GM12874 (cell line): ENCODE data around the gene TMEM187.

Source experiments
- TF ChIP-seq, protein P1 (sequence below): IDR thresholded peaks from 2 replicates; pipeline ENCODE4 v1.5.1; 2011; ENCODE audit warnings: low read depth, mild to moderate bottlenecking, control low read depth, low read length, moderate library complexity; ENCODE audit not compliant: insufficient read depth

Gene TMEM187

GRCh38 chrX:153981771-153982533, 9.4 kb downstream of the TMEM187 start:
- TF ChIP-seq, protein P1, sequence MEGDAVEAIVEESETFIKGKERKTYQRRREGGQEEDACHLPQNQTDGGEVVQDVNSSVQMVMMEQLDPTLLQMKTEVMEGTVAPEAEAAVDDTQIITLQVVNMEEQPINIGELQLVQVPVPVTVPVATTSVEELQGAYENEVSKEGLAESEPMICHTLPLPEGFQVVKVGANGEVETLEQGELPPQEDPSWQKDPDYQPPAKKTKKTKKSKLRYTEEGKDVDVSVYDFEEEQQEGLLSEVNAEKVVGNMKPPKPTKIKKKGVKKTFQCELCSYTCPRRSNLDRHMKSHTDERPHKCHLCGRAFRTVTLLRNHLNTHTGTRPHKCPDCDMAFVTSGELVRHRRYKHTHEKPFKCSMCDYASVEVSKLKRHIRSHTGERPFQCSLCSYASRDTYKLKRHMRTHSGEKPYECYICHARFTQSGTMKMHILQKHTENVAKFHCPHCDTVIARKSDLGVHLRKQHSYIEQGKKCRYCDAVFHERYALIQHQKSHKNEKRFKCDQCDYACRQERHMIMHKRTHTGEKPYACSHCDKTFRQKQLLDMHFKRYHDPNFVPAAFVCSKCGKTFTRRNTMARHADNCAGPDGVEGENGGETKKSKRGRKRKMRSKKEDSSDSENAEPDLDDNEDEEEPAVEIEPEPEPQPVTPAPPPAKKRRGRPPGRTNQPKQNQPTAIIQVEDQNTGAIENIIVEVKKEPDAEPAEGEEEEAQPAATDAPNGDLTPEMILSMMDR = no peak

GRCh38 chrX:153983321-153983801, 10.8 kb downstream of the TMEM187 start:
- TF ChIP-seq, protein P1 = no peak

- TF ChIP-seq, protein P1 = no peak
Measured at GRCh38 chrX:153984351-153985178, 12.0 kb downstream of the TMEM187 start.

DNA sequence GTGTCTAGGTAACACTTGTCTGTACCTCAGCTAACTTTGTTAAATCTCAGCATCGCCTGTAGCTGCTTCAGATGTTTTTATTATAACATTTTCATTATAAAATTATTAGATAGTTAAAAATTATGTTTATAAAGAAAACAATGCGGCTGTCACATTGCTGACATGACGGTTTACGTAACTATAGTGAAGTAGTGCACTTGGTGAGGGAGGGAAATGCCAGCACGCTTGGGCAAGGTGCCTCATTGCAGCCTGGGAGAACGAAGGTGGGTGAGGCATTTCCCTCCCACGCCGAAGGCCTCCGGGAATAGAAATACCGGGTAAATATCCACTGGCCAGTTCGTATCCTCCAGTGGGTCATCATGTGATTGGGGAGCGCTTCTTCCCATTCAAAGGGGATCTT, 15.9 kb downstream of the TMEM187 start:
- TF ChIP-seq, protein P1 = no peak

DNA sequence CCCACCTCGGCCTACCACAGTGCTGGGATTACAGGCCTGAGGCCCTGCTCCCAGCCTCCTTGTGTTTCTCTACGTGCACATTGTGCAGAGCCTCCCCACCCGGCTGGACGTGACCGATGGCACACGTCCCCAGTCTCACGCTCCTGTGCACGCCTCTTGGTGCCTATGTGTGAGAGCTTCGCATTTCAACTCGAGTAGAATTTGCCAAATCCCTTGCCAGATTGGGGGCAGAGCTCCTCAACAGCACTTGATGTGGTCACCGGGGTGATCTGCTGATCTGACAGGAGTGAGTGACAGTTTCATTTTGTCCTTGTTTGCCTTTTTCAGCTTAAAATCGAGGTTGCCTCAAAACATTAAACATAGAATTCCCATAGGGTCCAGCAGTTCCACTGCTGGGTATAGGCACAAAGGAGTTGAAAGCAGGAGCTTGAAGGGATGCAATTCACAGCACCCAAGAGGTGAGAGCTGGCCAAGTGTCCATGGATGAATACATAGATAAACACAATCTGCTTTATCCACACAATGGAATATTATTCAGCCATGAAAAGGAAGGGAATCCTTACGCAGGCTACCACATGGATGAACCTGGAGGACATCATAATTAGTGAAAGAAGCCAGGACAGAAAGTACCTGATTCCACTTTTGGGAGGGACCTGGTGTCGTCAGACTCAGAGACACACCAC, 17.6 kb downstream of the TMEM187 start:
- TF ChIP-seq, protein P1 = no peak

DNA sequence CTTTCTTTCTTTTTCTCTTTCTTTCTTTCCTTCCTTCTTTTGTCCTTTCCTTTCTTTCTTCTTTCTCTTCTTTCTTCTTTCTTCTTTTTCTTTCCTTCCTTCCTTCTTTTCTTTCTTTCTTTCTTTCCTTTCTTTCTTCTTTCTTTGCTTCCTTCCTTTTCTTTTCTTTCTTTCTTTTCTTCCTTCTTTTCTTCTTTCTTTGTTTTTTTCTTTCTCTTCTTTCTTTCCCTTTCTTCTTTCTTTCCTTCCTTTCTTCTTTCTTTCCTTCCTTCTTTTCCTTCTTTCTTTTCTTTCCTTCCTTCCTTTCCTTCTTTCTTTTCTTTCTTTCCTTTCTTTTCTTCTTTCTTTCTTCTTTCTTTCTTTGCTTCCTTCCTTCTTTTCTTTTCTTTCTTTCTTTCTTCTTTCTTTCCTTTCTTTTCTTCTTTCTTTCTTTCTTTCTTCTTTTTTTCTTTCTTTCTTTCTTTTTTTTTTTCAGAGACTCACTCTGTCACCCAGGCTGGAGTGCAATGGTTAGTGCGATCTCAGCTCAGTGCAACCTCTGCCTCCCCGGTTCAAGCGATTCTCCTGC, 18.5 kb downstream of the TMEM187 start:
- TF ChIP-seq, protein P1 = no peak
